Measurements from ENCODE around the gene IL1A.

The IL1A gene

GRCh38 chr2:112817082-112817689 lies 32.9 kb upstream of the IL1A start:
- DNase-seq: no peak

- DNase-seq: no peak
These were observed 30.0 kb upstream of the IL1A start for GRCh38 chr2:112814278-112814677.

DNA sequence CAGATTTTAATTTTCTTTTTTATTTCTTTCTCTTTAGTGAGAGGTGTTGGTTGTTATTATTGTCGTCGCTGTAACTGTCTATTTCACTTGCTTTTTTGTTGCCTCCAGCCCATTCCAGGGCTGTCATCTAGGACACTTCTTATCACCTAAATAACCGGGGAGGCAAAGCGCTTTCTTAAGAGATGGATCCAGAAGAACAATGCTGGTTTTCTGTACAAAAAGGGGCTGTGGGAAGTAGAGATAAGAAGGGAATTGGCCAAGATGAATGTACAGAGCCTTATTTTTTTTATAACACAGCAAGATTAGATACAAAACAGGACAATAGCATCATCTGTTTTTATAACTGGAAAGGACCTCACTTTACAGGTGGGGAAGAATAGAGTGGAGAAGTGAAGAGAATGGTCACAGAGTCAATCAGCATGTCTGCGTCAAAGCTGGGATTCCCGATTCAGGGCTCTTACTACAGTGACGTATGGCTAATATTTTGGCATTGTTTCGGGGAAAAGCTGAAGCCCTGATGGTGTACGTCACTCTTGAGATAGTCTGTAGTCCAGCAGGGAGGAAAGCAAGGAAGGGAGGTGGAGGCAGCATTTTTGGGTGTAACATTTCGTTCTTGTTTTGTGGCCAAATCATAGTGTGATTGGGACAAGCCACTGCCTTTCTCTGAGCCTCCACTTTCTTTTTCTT lies 29.1 kb upstream of the IL1A start:
- DNase-seq: no peak

GRCh38 chr2:112812318-112813267 lies 28.3 kb upstream of the IL1A start:
- no peak for DNase-seq

DNA sequence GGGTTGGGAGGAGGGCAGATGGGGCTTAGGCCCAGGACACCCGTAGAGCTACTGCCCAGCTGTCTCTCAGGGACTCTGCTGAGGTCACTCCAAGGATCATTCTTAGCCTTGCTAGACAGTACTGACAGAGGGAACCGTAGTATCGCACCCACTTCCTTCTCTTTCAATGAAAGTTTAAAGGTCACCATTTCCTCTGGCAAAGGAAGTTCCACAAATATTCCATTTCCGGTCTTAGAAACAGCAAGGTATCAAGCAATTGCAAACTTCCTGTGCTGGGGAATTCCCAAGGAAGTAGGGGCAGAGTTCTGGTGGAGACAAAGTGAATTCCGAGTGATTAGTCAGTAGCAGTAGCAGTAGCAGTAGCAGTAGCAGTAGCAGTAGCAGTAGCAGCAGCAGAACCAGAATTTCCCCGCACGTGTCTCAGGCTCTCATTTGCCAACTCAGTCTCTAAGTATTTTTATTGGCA lies 27.6 kb upstream of the IL1A start:
- DNase-seq: no peak

GRCh38 chr2:112811276-112811831 lies 27.1 kb upstream of the IL1A start:
- DNase-seq: no peak

- DNase-seq: no peak
These were observed 24.8 kb upstream of the IL1A start for GRCh38 chr2:112809112-112809511.

DNA sequence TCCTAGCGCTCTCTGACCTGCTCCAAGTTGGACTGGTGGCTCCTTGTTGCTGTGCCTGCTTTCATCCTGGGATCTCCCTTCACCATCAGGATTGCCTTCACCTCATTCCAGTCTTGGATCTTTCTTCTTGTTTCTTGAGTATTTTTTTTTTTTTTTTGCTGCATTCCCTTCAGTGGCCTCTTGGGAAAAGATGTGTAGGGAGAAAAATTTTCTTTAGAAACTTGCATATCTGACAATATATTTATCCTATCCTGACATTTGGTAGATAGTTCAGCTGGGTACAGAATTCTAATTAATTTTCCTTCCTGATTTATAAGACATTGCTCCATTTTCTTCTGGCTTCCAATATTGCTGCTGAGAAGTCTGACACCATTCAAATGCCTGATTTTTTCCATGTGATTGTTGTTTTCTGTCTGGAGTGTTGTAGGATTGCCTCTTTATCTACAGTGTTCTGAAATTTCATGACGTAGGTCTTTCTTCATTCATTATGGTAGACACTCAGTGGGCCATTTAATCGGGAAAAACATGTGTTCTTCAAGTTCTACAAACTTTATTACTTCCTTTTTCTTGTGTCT lies 23.0 kb upstream of the IL1A start:
- no peak for DNase-seq

GRCh38 chr2:112805542-112805941 lies 21.2 kb upstream of the IL1A start:
- DNase-seq: no peak

DNA sequence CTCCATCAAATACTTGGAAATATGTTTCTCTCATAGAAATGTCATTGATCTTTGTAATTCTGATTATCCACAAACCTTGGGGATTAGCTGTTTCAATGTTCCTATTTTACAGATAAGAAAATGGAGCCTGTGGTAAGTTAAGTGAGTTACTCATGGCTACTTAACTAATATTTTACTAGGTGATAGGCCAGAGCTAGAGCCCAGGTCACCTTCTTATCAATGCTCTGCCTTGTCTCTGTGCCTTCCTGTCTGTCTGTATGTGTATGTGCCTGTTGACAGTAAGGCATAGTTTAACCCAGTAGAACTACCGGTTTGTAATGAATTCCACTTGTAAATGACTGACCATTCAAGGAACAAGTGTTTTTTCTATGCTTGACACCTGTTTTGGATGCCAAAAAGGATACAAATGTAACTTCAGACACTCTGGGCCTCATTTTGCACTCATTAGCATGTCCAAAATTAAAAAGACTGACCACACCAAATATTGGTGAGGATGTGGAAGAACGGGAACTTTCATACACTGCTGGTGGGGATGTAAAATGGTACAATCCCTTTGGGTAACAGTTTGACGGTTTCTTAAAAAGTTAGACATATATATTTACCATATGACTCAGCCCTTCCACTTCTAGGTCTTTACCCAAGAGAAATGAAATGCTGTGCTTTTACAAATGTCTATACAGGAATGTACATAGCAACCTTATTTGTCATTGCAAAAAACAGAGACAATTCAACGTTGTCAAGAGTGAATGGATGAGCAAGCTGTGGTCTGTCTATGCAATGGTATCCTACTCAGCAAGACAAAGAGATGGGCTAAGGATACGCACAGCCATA lies 19.6 kb upstream of the IL1A start:
- DNase-seq: no peak

- no peak for DNase-seq
These were observed 16.7 kb upstream of the IL1A start for GRCh38 chr2:112800881-112801583.

DNA sequence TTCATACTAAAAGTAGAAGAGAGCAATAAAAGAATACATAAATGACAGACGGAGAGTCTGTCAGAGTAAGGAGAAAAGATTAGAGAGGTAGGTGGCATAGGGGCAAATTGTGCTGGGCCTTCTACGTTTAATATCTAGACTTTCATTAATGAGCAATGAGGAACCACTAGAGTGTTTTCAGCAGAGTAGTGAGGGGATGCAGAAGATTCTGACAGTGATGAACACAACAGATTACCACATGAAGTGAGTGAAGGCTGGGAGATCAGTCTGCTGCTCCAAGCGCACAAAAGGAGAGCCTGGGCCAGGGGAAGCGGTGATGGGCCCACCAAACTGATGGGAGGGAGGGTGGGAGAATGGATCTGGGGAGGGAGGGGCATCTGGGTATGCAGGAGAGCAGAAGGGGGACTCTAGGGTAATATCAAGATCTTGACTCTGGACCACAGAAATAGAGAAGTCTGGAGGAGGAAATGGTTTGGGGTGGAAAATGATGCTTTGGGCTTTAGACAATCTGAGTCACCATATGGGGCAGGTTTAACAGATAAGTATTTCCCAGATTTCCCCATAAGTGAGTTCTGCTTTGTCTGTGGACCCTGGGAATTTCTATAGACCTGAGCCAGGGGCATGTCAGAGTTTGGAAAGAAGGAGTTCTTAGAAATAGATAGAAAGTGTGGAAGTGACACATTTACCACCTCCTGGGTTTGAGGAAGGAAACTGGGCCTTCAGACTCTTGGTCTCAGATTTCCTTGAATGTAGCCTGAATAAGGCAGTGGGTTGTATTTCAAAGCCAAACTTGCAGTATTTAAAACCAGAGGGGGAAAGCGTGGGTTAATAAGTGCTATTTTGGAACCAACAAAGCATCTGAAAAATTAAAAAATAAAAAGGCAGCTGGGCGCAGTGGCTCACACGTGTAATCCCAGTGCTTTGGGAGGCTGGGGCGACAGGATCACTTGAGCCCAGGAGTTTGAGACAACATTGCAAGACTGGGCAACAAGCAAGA lies 15.0 kb upstream of the IL1A start:
- DNase-seq: no peak

DNA sequence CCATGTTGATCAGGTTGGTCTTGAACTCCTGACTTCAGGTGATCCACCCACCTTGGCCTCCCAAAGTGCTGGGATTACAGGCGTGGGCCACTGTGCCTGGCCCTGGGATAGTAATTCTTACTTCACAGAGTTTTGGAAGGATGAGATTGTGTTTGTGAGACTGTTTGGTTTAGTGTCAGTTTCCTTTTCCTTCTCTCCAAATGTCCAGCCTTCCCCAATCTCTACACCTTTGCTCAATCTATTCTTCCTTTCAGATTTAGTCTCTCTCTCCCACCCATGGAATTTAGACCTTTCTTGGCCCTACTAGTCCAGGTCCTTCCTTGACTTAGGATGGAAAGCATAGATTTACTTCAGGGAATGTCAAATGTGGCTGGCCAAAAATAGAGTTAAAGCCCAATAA lies 12.2 kb upstream of the IL1A start:
- no peak for DNase-seq

DNA sequence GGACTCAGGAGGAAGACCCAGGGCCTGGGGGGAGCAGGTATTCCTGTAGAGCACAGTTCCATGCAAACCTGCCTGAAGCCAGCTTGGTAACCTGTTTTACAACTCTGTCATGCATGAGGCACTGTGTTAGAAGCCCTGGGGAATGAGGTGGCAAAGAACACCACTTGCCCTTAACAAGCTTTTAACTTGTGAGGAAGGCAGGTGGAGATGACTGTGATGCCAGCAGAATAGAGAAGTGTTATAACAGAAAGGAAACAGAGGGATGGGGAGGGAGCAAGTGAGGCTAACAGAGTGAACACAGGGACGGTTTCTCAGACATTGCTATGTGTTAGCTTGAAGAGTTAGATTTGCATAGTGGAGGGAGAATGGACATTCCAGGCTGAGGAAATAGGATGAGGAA lies 11.5 kb upstream of the IL1A start:
- DNase-seq: peak; percentile 30

- DNase-seq: no peak
These were observed 10.5 kb upstream of the IL1A start for GRCh38 chr2:112794841-112795240.

GRCh38 chr2:112794131-112794733 lies 9.9 kb upstream of the IL1A start:
- no peak for DNase-seq

DNA sequence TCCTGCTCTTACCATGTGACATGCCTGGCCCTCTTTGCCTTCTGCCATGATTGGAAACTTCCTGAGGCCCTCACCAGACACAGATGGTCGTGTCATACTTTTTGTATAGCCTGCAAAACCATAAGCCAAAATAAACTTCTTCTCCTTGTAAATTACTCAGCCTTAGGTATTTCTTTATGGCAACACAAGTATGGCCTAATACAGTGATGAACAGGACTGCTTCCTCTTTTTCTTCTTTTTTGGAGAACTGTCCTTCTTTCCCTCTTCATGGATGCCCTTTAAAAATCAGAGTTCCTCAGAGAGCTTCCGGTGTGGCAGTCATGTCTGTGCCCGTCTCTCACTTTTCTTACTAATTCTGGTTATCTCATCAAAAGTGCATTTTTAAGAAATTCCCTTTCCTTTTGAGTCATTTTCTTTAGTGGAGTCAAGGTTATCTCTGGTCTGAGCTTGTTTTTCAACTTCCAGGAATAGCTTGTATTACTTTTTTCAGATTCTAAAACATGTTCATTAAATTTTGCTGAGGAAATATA lies 9.2 kb upstream of the IL1A start:
- DNase-seq: no peak

GRCh38 chr2:112792419-112792818 lies 8.1 kb upstream of the IL1A start:
- no peak for DNase-seq

DNA sequence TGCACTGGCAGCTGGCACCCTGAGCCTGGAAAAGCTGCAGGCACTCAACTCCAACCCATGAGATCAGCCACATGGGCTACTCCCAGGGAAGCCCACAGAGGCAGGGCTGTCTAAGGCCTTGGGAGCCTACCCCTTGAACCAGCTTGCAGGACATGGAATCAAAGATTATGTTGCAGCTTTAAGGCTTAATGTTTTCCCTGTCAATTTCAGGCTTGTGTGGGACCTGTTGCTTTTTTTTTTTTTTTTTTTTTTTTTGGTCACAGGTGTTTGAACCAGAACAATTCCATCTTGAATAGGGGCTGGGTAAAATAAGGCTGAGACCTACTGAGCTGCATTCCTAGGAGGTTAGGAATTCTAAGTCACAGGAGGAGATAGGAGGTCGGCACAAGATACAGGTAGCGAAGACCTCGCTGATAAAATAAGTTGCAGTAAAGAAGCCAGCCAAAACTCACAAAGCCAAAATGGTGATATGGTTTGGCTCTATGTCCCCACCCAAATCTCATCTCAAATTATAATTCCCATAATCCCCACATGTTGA lies 7.5 kb upstream of the IL1A start:
- DNase-seq: no peak

Measured in NCI-H345 (cell line).